Upper lobe of left lung (tissue), 4 donors: Measurements from ENCODE around the gene SETBP1.

Experiments used
- EP300 ChIP-seq, 4 donors: sonication (generic); formaldehyde crosslinking; IDR thresholded peaks; one replicate each; pipeline ENCODE4 v1.5.1; 2017; ENCODE audit warnings: antibody characterized with exemption in 4 of 4, control low read depth in 2 of 4
- POLR2A ChIP-seq, 4 donors: fragments of 450-650 bp; IDR thresholded peaks; one replicate each; pipeline ENCODE4 v1.5.1; 2016 to 2017; ENCODE audit warnings: antibody characterized with exemption in 4 of 4, mild to moderate bottlenecking in 2 of 4
- POLR2AphosphoS5 ChIP-seq, 2 donors: sonication (generic); formaldehyde crosslinking; IDR thresholded peaks; one replicate each; pipeline ENCODE4 v1.5.1; 2017; ENCODE audit warnings: antibody characterized with exemption in 2 of 2
- TF ChIP-seq, protein P1 (sequence below), 6 experiments: fragments of 450-650 bp in 4 of 6; fragments of 200-600 bp in 2 of 6; sonication (generic) in 2 of 6; IDR thresholded peaks; one replicate each; pipeline ENCODE4 v1.5.1; 2016 to 2019; ENCODE audit warnings: antibody characterized with exemption in 6 of 6

DNA sequence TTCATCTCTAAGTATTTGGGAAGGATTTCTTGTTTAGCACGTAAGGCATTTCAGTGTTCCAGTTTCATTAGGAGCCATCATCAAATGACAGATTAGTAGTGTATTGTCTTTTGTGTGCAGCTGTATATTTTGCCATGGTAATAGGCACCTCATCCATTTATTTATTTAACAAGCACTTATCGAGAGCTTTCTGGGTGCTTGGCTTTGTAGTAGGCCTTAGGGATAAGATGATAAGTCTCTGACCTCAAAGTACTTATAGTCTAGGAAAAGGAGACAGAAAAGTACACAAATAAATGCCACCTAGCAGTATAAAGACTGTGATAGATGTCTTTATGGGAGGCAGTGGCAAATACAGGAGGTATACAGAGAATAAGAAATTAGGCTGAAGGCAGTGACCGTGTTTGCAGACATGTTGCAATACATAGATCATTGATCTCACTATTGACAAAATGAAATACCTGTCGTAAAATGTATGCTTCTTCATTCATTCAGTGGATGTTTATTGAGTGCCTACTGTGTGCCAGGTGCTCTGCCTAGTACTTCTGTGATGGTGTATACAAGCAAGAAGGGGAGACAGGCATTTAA is 265.9 kb downstream of the SETBP1 start:
- TF ChIP-seq EP300 (IDR thresholded peaks at IDR 0.05): no peak
- TF ChIP-seq, protein P1, sequence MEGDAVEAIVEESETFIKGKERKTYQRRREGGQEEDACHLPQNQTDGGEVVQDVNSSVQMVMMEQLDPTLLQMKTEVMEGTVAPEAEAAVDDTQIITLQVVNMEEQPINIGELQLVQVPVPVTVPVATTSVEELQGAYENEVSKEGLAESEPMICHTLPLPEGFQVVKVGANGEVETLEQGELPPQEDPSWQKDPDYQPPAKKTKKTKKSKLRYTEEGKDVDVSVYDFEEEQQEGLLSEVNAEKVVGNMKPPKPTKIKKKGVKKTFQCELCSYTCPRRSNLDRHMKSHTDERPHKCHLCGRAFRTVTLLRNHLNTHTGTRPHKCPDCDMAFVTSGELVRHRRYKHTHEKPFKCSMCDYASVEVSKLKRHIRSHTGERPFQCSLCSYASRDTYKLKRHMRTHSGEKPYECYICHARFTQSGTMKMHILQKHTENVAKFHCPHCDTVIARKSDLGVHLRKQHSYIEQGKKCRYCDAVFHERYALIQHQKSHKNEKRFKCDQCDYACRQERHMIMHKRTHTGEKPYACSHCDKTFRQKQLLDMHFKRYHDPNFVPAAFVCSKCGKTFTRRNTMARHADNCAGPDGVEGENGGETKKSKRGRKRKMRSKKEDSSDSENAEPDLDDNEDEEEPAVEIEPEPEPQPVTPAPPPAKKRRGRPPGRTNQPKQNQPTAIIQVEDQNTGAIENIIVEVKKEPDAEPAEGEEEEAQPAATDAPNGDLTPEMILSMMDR (IDR thresholded peaks at IDR 0.05): no peak
- TF ChIP-seq POLR2AphosphoS5 (IDR thresholded peaks at IDR 0.05): no peak
- no peak for TF ChIP-seq POLR2A (IDR thresholded peaks at IDR 0.05)
